ENCODE results near the gene ATRIP. TPM values are rescaled to one million over a fixed set of nuclear protein-coding genes. Genes with fewer than 3 reads are reported as not detected.
A peak's percentile ranks its signal among the peaks of the same experiment; 100 is the strongest.

The ATRIP gene
- total and polyA plus RNA-seq, 2 of the 4 experiments (the other 2 are of a cell fraction): 6.8 to 10.8 TPM

DNA sequence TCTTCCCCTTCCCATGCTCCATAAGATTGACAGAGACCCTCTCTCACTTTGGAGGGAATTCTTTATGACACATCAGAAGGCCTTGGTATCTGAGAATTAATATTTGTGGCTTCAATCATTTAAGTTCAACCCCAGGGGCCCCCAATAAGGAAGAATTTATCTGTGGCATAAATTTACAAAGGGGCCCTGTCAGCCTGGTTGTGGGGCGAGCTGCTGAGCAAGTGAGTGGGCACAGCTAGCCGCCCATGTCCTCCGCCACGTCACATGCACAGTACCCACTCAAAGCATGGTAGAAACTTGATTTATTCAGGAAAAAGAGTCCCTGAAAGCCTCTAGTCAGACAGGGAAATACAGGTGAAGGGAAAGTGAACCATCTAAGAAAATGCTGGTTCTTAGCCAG is 30.0 kb upstream of the ATRIP start:
- BruUV-seq (replicated peaks): no TSS peak
- POLR2A ChIA-PET (ENCODE audit: unreplicated experiment): no interaction called here

More for the DNA sequence above, 30.0 kb upstream of the ATRIP start:
- H3K56ac ChIP-seq (ENCODE audit: extremely low read depth, insufficient read depth, low read length): no peak overlapping the region
- dilution Hi-C loops (cut with HindIII; ENCODE audit: low sequenced_read_pairs, unreplicated experiment): no loop called here
- H3K9me1 ChIP-seq (ENCODE audit: insufficient read depth, low read length): no peaks in the 10 kb centered on the region
- H2BK5ac ChIP-seq (ENCODE audit: low read depth, low read length, poor library complexity, severe bottlenecking): no peak overlapping the region
- in situ Hi-C loops (cut with MboI; ENCODE audit: low sequenced_read_pairs): no loop called here
- no peak overlapping the region for H2BK120ac ChIP-seq (ENCODE audit: low read depth, low read length)
- no peak for TF ChIP-seq MAFK (IDR thresholded peaks at IDR 0.05; ENCODE audit: low read depth, low read length)
- TF ChIP-seq CHD1 (IDR thresholded peaks at IDR 0.05; ENCODE audit: low read depth, low read length): no peak
- TF ChIP-seq RFX5 (IDR thresholded peaks at IDR 0.05; ENCODE audit: low read depth, low read length): no peak
- TF ChIP-seq RAD21 (IDR thresholded peaks at IDR 0.05; ENCODE audit: low read length): no peak
- TF ChIP-seq, protein P1, sequence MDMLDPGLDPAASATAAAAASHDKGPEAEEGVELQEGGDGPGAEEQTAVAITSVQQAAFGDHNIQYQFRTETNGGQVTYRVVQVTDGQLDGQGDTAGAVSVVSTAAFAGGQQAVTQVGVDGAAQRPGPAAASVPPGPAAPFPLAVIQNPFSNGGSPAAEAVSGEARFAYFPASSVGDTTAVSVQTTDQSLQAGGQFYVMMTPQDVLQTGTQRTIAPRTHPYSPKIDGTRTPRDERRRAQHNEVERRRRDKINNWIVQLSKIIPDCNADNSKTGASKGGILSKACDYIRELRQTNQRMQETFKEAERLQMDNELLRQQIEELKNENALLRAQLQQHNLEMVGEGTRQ (IDR thresholded peaks at IDR 0.05; ENCODE audit: low read depth, low read length): no peak
- TF ChIP-seq, protein P2, sequence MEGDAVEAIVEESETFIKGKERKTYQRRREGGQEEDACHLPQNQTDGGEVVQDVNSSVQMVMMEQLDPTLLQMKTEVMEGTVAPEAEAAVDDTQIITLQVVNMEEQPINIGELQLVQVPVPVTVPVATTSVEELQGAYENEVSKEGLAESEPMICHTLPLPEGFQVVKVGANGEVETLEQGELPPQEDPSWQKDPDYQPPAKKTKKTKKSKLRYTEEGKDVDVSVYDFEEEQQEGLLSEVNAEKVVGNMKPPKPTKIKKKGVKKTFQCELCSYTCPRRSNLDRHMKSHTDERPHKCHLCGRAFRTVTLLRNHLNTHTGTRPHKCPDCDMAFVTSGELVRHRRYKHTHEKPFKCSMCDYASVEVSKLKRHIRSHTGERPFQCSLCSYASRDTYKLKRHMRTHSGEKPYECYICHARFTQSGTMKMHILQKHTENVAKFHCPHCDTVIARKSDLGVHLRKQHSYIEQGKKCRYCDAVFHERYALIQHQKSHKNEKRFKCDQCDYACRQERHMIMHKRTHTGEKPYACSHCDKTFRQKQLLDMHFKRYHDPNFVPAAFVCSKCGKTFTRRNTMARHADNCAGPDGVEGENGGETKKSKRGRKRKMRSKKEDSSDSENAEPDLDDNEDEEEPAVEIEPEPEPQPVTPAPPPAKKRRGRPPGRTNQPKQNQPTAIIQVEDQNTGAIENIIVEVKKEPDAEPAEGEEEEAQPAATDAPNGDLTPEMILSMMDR (conservative IDR thresholded peaks at IDR 0.05; ENCODE audit: low read depth, low read length): no peak
- TF ChIP-seq SMC3 (IDR thresholded peaks at IDR 0.05; ENCODE audit: low read depth, low read length): no peak
- TF ChIP-seq FOS (IDR thresholded peaks at IDR 0.05; ENCODE audit: low read depth, low read length): no peak
- no peak for TF ChIP-seq MXI1 (IDR thresholded peaks at IDR 0.05; ENCODE audit: borderline replicate concordance, low read depth, low read length)
- no peak for TF ChIP-seq BHLHE40 (IDR thresholded peaks at IDR 0.05; ENCODE audit: low read depth, low read length)
- no peak overlapping the region for H4K8ac ChIP-seq (ENCODE audit: low read depth in 2 of 2, low read length in 2 of 2)
- CTCF ChIA-PET: no interaction called here
- no peak overlapping the region for H3K18ac ChIP-seq (ENCODE audit: low read depth, low read length)
- no peak overlapping the region for H2BK20ac ChIP-seq (ENCODE audit: low read depth, low read length)
- H3K27ac ChIP-seq (ENCODE audit: insufficient read depth, low read length): no peak overlapping the region
- H3K9me3 ChIP-seq (ENCODE audit: control insufficient read depth, insufficient read depth, low read length): no peaks in the 10 kb centered on the region
- H2AK9ac ChIP-seq (replicated peaks; ENCODE audit: low read depth, low read length, poor library complexity): peak overlapping the region; percentile 16
- no peak overlapping the region for H2BK15ac ChIP-seq (ENCODE audit: low read depth, low read length)
- H2AFZ ChIP-seq (replicated peaks; ENCODE audit: low read length, poor library complexity): no peak overlapping the region
- ATAC-seq (ENCODE audit: low read depth): no peak
- DNase-seq: no peak
- no peak overlapping the region for H3K9ac ChIP-seq (ENCODE audit: low read depth, low read length)
- H4K20me1 ChIP-seq (ENCODE audit: insufficient read depth, low read length): no peaks in the 10 kb centered on the region; the same call in 1 of the 2 replicates
- no peak overlapping the region for H3K4me3 ChIP-seq (ENCODE audit: insufficient read depth, low read depth, low read length)
- H3K23ac ChIP-seq (ENCODE audit: low read depth, low read length): no peak overlapping the region
- no peak overlapping the region for H3K14ac ChIP-seq (replicated peaks; ENCODE audit: low read depth, low read length)
- H2AK5ac ChIP-seq (ENCODE audit: low read depth, low read length): no peak overlapping the region
- intact Hi-C loops (cut with micrococcal nuclease): no loop called here
- H3K36me3 ChIP-seq (ENCODE audit: control insufficient read depth, insufficient read depth, low read length): peaks cover 57% of the 10 kb centered on the region
- H3K79me1 ChIP-seq (ENCODE audit: low read depth in 1 of 2, low read length in 2 of 2): peaks cover 0 to 3% of the 10 kb centered on the region in 2 experiments; a peak in 3 of 4 replicates
- no peaks in the 10 kb centered on the region for H3K4me1 ChIP-seq (ENCODE audit: control insufficient read depth, insufficient read depth, low read length)
- no peak overlapping the region for H4K5ac ChIP-seq (ENCODE audit: low read depth, low read length)
- no peak overlapping the region for H3K4me2 ChIP-seq (ENCODE audit: low read depth, low read length)
- H3K27me3 ChIP-seq (ENCODE audit: control insufficient read depth, insufficient read depth, low read length): no peaks in the 10 kb centered on the region
- H3K4ac ChIP-seq (ENCODE audit: low read depth, low read length): no peak overlapping the region
- 100% methylated on average over 1 of the region's 4 CpGs; no CpG with 5 or more reads in 1 of the 2 experiments for WGBS, 2 experiments (ENCODE audit: extremely low coverage in 2 of 2, insufficient read length in 1 of 2)
- H4K91ac ChIP-seq (ENCODE audit: insufficient read depth, low read depth, low read length): no peak overlapping the region

All from IMR-90 (cell line).